BE2C (cell line): Measurements from ENCODE around the gene FAF1.

Experiments
- DNase-seq: peaks from one replicate; pipeline ENCODE4 v3.0.0-alpha.2; 2020
- H3K27me3 ChIP-seq: fragments of 250-450 bp; sonication (Bioruptor Pico); 2 replicates; pipeline ENCODE4 v1.5.1; 2020; ENCODE audit warnings: mild to moderate bottlenecking
- H3K36me3 ChIP-seq: fragments of 250-450 bp; sonication (Bioruptor Pico); 2 replicates; pipeline ENCODE4 v1.5.1; 2020; ENCODE audit warnings: mild to moderate bottlenecking
- H3K4me1 ChIP-seq: fragments of 250-450 bp; sonication (Bioruptor Pico); 2 replicates; pipeline ENCODE4 v1.5.1; 2020
- H3K4me3 ChIP-seq: 2 replicates; pipeline ENCODE4 v1.5.1; 2011; ENCODE audit warnings: low read depth, low read length
- H3K9me3 ChIP-seq: fragments of 250-450 bp; sonication (Bioruptor Pico); 2 replicates; pipeline ENCODE4 v1.5.1; 2020
- TF ChIP-seq, protein P1 (sequence below): IDR thresholded peaks from 2 replicates; pipeline ENCODE4 v1.5.1; 2012; ENCODE audit warnings: mild to moderate bottlenecking, low read depth, low read length

FAF1 gene

DNA sequence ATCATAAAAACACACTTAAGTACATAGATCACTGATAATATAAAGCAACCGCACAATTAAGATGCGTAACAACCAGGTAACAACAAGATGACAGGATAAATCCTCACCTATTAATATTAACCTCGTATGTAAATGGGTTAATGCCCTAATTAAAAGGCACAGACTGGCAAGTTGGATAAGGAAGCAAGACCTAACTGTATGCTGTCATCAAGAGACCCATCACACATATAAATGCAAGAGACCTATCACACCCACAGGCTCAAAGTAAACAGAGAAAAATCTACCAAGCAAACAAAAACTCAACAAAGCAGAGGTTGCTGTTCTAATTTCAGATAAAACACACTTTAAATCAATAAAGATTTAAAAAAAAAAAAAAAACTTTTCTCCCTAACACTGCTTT lies 151.8 kb downstream of the FAF1 start:
- TF ChIP-seq, protein P1, sequence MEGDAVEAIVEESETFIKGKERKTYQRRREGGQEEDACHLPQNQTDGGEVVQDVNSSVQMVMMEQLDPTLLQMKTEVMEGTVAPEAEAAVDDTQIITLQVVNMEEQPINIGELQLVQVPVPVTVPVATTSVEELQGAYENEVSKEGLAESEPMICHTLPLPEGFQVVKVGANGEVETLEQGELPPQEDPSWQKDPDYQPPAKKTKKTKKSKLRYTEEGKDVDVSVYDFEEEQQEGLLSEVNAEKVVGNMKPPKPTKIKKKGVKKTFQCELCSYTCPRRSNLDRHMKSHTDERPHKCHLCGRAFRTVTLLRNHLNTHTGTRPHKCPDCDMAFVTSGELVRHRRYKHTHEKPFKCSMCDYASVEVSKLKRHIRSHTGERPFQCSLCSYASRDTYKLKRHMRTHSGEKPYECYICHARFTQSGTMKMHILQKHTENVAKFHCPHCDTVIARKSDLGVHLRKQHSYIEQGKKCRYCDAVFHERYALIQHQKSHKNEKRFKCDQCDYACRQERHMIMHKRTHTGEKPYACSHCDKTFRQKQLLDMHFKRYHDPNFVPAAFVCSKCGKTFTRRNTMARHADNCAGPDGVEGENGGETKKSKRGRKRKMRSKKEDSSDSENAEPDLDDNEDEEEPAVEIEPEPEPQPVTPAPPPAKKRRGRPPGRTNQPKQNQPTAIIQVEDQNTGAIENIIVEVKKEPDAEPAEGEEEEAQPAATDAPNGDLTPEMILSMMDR = no peak
- DNase-seq = no peak
- no peaks in the 10 kb centered on the region for H3K4me1 ChIP-seq
- H3K27me3 ChIP-seq = no peaks in the 10 kb centered on the region
- no peak overlapping the region for H3K4me3 ChIP-seq
- H3K36me3 ChIP-seq = no peaks in the 10 kb centered on the region
- no peaks in the 10 kb centered on the region for H3K9me3 ChIP-seq

DNA sequence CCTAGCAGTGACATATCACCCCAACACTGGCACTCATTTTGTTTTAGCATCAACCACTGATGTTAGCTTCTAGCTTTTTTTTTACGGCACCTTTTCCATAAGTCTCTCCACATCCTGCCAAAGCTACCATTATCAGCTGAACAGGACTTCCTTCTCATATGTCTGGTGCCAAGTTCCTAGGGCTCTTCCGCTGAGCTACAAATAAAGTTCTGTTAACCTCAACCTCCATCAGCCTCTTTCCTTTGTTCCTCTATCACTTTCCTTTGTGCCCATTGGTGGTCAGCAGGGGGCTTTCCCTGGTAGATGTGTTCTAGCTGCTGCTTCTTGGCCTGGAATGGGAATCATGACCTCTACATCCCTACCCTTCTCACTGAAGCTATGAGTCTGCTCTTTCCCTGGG lies 163.8 kb downstream of the FAF1 start:
- no peak overlapping the region for H3K4me3 ChIP-seq
- no peaks in the 10 kb centered on the region for H3K4me1 ChIP-seq
- no peak for DNase-seq
- no peaks in the 10 kb centered on the region for H3K9me3 ChIP-seq
- TF ChIP-seq, protein P1 = no peak
- H3K36me3 ChIP-seq = no peaks in the 10 kb centered on the region
- no peaks in the 10 kb centered on the region for H3K27me3 ChIP-seq

DNA sequence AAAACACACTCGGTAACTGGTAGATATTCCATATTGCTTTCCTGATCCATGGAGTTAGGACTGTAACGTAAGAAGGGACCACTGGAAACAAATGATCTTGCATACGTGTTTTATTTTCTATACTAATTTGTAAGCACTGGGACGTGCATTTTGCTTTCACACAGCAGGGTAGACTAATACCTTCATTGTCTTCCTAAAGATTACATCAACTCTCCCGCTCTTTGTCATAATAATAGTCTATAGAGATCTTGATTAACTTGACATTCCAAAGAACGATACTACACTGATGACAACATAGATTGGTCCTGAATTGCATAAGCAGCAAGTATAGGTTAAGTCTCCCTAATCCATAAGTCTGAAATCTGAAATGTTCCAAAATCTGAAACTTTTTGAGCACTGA lies 166.5 kb downstream of the FAF1 start:
- no peaks in the 10 kb centered on the region for H3K4me1 ChIP-seq
- H3K27me3 ChIP-seq = no peaks in the 10 kb centered on the region
- H3K4me3 ChIP-seq = no peak overlapping the region
- H3K36me3 ChIP-seq = no peaks in the 10 kb centered on the region
- H3K9me3 ChIP-seq = no peaks in the 10 kb centered on the region
- no peak for DNase-seq
- TF ChIP-seq, protein P1 = no peak

DNA sequence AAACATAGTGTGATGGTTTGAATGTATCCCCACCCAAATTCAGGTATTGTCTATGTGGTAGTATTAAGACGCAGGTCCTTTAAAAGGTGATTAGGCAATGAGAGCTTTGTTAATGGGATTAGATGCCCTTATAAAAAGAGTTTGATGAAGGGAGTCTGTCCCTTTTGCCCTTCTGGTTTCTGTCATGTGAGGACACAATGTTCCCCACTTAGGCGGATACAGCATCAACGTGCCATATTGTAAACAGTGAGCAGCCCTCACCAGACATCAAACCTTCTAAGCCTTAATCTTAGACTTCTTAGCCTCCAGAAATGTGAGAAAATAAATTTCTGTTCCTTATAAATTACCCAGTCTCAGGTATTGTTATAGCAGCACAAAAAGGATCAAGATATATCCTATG lies 172.8 kb downstream of the FAF1 start:
- Histone ChIP-seq H3K36me3 (no peaks in the 10 kb centered on the region), H3K27me3 (no peaks in the 10 kb centered on the region), H3K4me3 (no peak overlapping the region), H3K4me1 (no peaks in the 10 kb centered on the region), H3K9me3 (no peaks in the 10 kb centered on the region)
- DNase-seq = no peak
- TF ChIP-seq, protein P1 = no peak

DNA sequence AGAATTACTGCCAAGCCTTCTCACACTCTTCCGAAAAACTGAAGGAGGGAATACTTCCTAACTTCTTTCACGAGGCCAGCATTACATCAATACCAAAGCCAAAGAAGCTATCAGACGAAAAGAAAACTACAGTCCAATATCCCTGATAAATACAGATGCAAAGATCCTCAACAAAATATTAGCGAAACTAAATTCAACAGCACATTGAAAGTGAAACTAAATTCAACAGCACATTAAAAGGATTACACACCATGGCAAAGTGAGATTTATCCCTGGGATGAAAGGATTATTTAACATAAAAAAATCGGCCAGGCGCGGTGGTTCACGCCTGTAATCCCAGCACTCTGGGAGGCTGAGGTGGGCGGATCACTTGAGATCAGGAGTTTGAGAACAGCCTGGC lies 176.8 kb downstream of the FAF1 start:
- no peaks in the 10 kb centered on the region for H3K36me3 ChIP-seq

DNA sequence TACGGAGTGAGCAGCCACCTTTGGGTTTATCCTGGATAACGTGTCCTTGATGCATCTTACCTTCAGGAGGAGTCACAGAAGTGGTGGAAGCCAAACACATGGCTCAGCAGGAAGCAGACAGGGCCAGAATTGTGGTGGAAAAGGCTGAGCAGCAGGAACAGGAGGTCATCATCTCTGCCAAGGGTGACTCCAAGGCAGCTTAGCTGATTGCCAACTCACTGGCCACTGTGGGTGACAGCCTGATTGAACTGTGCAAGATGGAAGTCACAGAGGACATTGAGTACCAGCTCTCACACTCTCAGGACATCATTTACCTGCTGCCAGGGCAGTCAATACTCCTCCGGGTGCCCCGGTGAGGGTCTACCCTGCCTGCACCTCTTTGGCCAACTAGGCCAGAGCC lies 179.3 kb downstream of the FAF1 start:
- no peak overlapping the region for H3K4me3 ChIP-seq
- TF ChIP-seq, protein P1 = no peak
- H3K4me1 ChIP-seq = no peaks in the 10 kb centered on the region
- H3K9me3 ChIP-seq = no peaks in the 10 kb centered on the region
- no peaks in the 10 kb centered on the region for H3K36me3 ChIP-seq
- DNase-seq = no peak
- H3K27me3 ChIP-seq = no peaks in the 10 kb centered on the region

More for the DNA sequence above, 176.8 kb downstream of the FAF1 start:
- no peak for DNase-seq
- Histone ChIP-seq H3K27me3 (no peaks in the 10 kb centered on the region), H3K9me3 (no peaks in the 10 kb centered on the region), H3K4me1 (no peaks in the 10 kb centered on the region), H3K4me3 (no peak overlapping the region)
- TF ChIP-seq, protein P1 = no peak
